ENCODE results near the gene MATR3. TPM values are rescaled to one million over a fixed set of nuclear protein-coding genes. Genes with fewer than 3 reads are reported as not detected.

MATR3 gene
- total and polyA plus RNA-seq, 10 of the 15 experiments (the other 5 are each of a cell fraction or from before 2014, with no cell fraction given), result 134 to 401 (median 221) TPM

DNA sequence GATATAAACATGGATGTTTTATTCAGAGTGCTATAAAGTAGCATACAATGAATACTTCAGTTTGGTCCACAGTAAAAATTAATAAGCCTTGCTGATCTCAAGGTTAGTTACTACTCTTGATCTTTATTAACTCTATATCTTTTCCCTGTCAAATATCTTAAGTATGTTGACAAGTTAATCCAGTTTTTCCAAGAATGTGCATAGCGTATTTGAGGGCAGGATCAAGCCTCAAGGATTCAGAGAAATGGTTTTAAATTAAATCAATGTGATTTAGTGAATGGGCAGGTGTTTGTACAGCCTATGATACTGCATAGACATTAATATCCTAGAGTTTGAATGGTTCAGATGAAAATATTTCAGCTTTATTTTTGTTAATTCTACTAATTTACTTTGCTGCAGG, 20.7 kb downstream of the MATR3 start (continued):
- TF ChIP-seq, protein P1, sequence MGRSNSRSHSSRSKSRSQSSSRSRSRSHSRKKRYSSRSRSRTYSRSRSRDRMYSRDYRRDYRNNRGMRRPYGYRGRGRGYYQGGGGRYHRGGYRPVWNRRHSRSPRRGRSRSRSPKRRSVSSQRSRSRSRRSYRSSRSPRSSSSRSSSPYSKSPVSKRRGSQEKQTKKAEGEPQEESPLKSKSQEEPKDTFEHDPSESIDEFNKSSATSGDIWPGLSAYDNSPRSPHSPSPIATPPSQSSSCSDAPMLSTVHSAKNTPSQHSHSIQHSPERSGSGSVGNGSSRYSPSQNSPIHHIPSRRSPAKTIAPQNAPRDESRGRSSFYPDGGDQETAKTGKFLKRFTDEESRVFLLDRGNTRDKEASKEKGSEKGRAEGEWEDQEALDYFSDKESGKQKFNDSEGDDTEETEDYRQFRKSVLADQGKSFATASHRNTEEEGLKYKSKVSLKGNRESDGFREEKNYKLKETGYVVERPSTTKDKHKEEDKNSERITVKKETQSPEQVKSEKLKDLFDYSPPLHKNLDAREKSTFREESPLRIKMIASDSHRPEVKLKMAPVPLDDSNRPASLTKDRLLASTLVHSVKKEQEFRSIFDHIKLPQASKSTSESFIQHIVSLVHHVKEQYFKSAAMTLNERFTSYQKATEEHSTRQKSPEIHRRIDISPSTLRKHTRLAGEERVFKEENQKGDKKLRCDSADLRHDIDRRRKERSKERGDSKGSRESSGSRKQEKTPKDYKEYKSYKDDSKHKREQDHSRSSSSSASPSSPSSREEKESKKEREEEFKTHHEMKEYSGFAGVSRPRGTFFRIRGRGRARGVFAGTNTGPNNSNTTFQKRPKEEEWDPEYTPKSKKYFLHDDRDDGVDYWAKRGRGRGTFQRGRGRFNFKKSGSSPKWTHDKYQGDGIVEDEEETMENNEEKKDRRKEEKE (IDR thresholded peaks at IDR 0.05), result no peak
- TF ChIP-seq MEF2B (IDR thresholded peaks at IDR 0.05; ENCODE audit: partially characterized antibody, poor library complexity, severe bottlenecking) (no peak), ZNF24 (IDR thresholded peaks at IDR 0.05) (no peak), CBX5 (IDR thresholded peaks at IDR 0.05; ENCODE audit: low read depth) (no peak), ESRRA (IDR thresholded peaks at IDR 0.05; ENCODE audit: low read length) (no peak)

DNA sequence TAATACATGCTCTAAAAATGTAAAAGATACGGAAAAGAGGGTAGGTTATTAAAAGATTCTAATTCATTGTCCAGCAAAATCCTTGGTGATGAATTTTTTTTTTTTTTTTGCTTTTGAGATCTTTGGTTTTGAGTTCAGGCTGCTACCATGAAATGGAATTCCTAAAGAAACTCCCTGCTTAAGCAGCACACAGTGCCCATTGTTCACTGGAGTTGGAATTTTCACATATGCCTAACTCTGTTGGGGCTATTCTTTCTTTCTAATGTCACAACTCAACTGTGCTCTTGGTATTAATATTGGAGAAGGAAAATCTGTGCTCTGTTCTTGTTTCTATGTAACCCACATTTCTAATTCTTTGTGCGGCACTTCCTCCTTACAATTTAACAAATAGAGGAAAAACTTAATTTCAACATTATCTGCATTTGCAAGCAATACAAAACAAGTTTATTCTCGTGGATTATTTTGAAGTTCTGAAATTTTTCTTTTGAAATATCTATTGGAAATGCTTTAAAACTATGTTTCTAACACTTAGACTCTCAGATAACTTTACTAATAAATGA, 21.6 kb downstream of the MATR3 start:
- BruUV-seq (replicated peaks), result no TSS peak
- Histone ChIP-seq H3K79me2 (ENCODE audit: control insufficient read depth, insufficient read depth, low read length) (peaks cover 63% of the 10 kb centered on the region), H3K4me2 (ENCODE audit: control insufficient read depth, insufficient read depth) (no peak overlapping the region), H4K20me1 (ENCODE audit: control insufficient read depth, insufficient read depth) (peaks cover 2% of the 10 kb centered on the region), H3K4me1 (ENCODE audit: control insufficient read depth, insufficient read depth, low read length) (no peaks in the 10 kb centered on the region), H3K27ac (ENCODE audit: control insufficient read depth, insufficient read depth) (no peak overlapping the region), H3K4me3 (no peak overlapping the region), H3K9me3 (replicated peaks; ENCODE audit: control insufficient read depth, insufficient read depth, low read length) (no peaks in the 10 kb centered on the region), H2AFZ (ENCODE audit: control insufficient read depth, low read depth, low read length) (no peak overlapping the region), H3K36me3 (ENCODE audit: control insufficient read depth in 2 of 2, insufficient read depth in 2 of 2, low read length in 1 of 2) (peaks cover 7 to 27% of the 10 kb centered on the region in 2 experiments), H3K9ac (ENCODE audit: control insufficient read depth, insufficient read depth, low read length) (no peak overlapping the region), H3K27me3 (replicated peaks in 1 of 2; ENCODE audit: control insufficient read depth in 2 of 2, insufficient read depth in 2 of 2, low read length in 1 of 2) (no peaks in the 10 kb centered on the region)
- in situ Hi-C loops (cut with MboI) (no loop called here), intact Hi-C loops (cut with micrococcal nuclease; ENCODE audit: unreplicated experiment) (no loop called here)
- DNase-seq (ENCODE audit: low read depth, low spot score) (no peak), ATAC-seq (no peak), FAIRE-seq (no peak)
- RAD21 ChIA-PET (ENCODE audit: unreplicated experiment), result interaction anchor here (1.0 kb wide), 1 partner anchor 8 kb away, joined by 3 read pairs; no protein-coding TSS in a partner anchor
- WGBS (ENCODE audit: insufficient coverage, insufficient replicate concordance, low lambda C conversion rate, missing lambda C conversion rate), result 95% methylated on average over 3 of the region's 3 CpGs
- SMC1A ChIA-PET (ENCODE audit: uncharacterized antibody, unreplicated experiment), result interaction anchor here (0.8 to 2.3 kb wide), 2 partner anchors 13 to 64 kb away, joined by 3 to 10 read pairs; no protein-coding TSS in a partner anchor
- POLR2A ChIA-PET, result no interaction called here
- CTCF ChIA-PET, result no interaction called here
- TF ChIP-seq SIN3A (IDR thresholded peaks at IDR 0.05; ENCODE audit: low read depth, low read length) (no peak), ZNF24 (IDR thresholded peaks at IDR 0.05) (no peak), SREBF2 (IDR thresholded peaks at IDR 0.05; ENCODE audit: low read length) (no peak), RFX5 (IDR thresholded peaks at IDR 0.05; ENCODE audit: low read depth, low read length) (no peak), SP1 (IDR thresholded peaks at IDR 0.05; ENCODE audit: low read depth, low read length) (no peak), POU2F2 (IDR thresholded peaks at IDR 0.05; ENCODE audit: borderline replicate concordance, low read depth, low read length) (no peak), MTA3 (IDR thresholded peaks at IDR 0.05; ENCODE audit: borderline replicate concordance, low read length) (no peak), RAD51 (IDR thresholded peaks at IDR 0.05) (no peak), TAF1 (IDR thresholded peaks at IDR 0.05; ENCODE audit: borderline replicate concordance, low read depth, low read length) (no peak), HCFC1 (IDR thresholded peaks at IDR 0.05; ENCODE audit: low read length) (no peak), KAT2A (conservative IDR thresholded peaks at IDR 0.05; ENCODE audit: control insufficient read depth, low read depth, low read length) (no peak), CBFB (IDR thresholded peaks at IDR 0.05; ENCODE audit: low read depth) (no peak), SMC3 (IDR thresholded peaks at IDR 0.05; ENCODE audit: borderline replicate concordance, low read length) (no peak), CHD1 (IDR thresholded peaks at IDR 0.05; ENCODE audit: low read depth, low read length) (no peak), POLR2AphosphoS5 (IDR thresholded peaks at IDR 0.05; ENCODE audit: low read length) (no peak), ATF7 (IDR thresholded peaks at IDR 0.05; ENCODE audit: low read depth) (no peak), NR2F1 (conservative IDR thresholded peaks at IDR 0.05) (no peak)
- TF ChIP-seq, protein P2, sequence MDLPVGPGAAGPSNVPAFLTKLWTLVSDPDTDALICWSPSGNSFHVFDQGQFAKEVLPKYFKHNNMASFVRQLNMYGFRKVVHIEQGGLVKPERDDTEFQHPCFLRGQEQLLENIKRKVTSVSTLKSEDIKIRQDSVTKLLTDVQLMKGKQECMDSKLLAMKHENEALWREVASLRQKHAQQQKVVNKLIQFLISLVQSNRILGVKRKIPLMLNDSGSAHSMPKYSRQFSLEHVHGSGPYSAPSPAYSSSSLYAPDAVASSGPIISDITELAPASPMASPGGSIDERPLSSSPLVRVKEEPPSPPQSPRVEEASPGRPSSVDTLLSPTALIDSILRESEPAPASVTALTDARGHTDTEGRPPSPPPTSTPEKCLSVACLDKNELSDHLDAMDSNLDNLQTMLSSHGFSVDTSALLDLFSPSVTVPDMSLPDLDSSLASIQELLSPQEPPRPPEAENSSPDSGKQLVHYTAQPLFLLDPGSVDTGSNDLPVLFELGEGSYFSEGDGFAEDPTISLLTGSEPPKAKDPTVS (IDR thresholded peaks at IDR 0.05; ENCODE audit: low read depth, low read length), result no peak
